Osteoblast (primary cell): ENCODE measurements around the gene TECPR1. TPM values are rescaled to one million over a fixed set of nuclear protein-coding genes. Genes with fewer than 3 reads are reported as not detected.

ENCODE experiments used
- DNase-seq: peaks from one replicate; pipeline ENCODE4 v3.0.0; 2011; ENCODE audit warnings: low spot score, mixed read lengths; ENCODE audit not compliant: insufficient read length; ENCODE audit errors: missing footprints
- H2AFZ ChIP-seq: 2 replicates; pipeline ENCODE4 v1.6.0; 2011; ENCODE audit warnings: mild to moderate bottlenecking, low read length
- H3K27ac ChIP-seq: 2 replicates; pipeline ENCODE4 v1.5.1; 2011; ENCODE audit warnings: mild to moderate bottlenecking, low read depth, low read length, moderate library complexity
- H3K27me3 ChIP-seq: 2 replicates; pipeline ENCODE4 v1.6.0; 2012; ENCODE audit warnings: mild to moderate bottlenecking, control low read depth, inconsistent platforms, low read length, moderate library complexity; ENCODE audit not compliant: insufficient read depth
- H3K36me3 ChIP-seq: 2 replicates; pipeline ENCODE4 v1.5.1; 2011; ENCODE audit warnings: mild to moderate bottlenecking, low read length, control low read depth, moderate library complexity; ENCODE audit not compliant: insufficient read depth
- H3K4me1 ChIP-seq: 2 replicates; pipeline ENCODE4 v1.5.1; 2011; ENCODE audit warnings: mild to moderate bottlenecking, low read length, control low read depth, moderate library complexity; ENCODE audit not compliant: insufficient read depth
- H3K4me2 ChIP-seq: 2 replicates; pipeline ENCODE4 v1.6.0; 2011; ENCODE audit warnings: mild to moderate bottlenecking, low read length; ENCODE audit not compliant: insufficient read depth
- H3K4me3 ChIP-seq: fragments of 200-600 bp; sonication (generic); 3 replicates; pipeline ENCODE4 v1.5.1; 2012; ENCODE audit warnings: mild to moderate bottlenecking, low read length, inconsistent platforms; ENCODE audit not compliant: insufficient read depth
- H3K79me2 ChIP-seq: 2 replicates; pipeline ENCODE4 v1.6.0; 2012; ENCODE audit warnings: mild to moderate bottlenecking, low read length, control low read depth, inconsistent platforms; ENCODE audit not compliant: insufficient read depth
- H3K9me3 ChIP-seq: 2 replicates; pipeline ENCODE4 v1.5.1; 2011; ENCODE audit warnings: low read depth, low read length, control low read depth
- H4K20me1 ChIP-seq: 2 replicates; pipeline ENCODE4 v1.6.0; 2012; ENCODE audit warnings: mild to moderate bottlenecking, low read length, control low read depth; ENCODE audit not compliant: insufficient read depth
- CTCF ChIP-seq: IDR thresholded peaks from 2 replicates; pipeline ENCODE4 v1.5.1; 2011; ENCODE audit warnings: mild to moderate bottlenecking, low read depth, low read length, moderate library complexity; ENCODE audit errors: extremely low read depth
- total RNA-seq: library from RNA; depleted of rRNA; stranded (reverse); fragments of >200 nt; gene quantifications from 2 replicates; pipeline ENCODE4 v1.2.3, GENCODE V29; 2012

TECPR1 gene
- total RNA-seq, 1 donor, result 20.3 TPM

GRCh38 chr7:98214811-98215321 is 37.2 kb downstream of the TECPR1 start:
- H2AFZ ChIP-seq, result no peak overlapping the region
- H4K20me1 ChIP-seq, result no peaks in the 10 kb centered on the region
- H3K27me3 ChIP-seq, result no peaks in the 10 kb centered on the region
- H3K9me3 ChIP-seq, result no peaks in the 10 kb centered on the region
- no peak overlapping the region for H3K4me3 ChIP-seq
- no peaks in the 10 kb centered on the region for H3K79me2 ChIP-seq
- no peaks in the 10 kb centered on the region for H3K36me3 ChIP-seq
- H3K4me1 ChIP-seq, result no peaks in the 10 kb centered on the region
- no peak overlapping the region for H3K4me2 ChIP-seq
- peak; percentile 89 for DNase-seq
- no peak for TF ChIP-seq CTCF
- no peak overlapping the region for H3K27ac ChIP-seq

- Histone ChIP-seq H3K9me3 (no peaks in the 10 kb centered on the region), H2AFZ (no peak overlapping the region), H3K4me3 (no peak overlapping the region), H3K27me3 (no peaks in the 10 kb centered on the region), H3K36me3 (no peaks in the 10 kb centered on the region), H3K4me1 (no peaks in the 10 kb centered on the region), H4K20me1 (no peaks in the 10 kb centered on the region), H3K79me2 (no peaks in the 10 kb centered on the region), H3K27ac (no peak overlapping the region), H3K4me2 (no peak overlapping the region)
- TF ChIP-seq CTCF, result no peak
- DNase-seq, result peak; percentile 93
These were observed 37.9 kb downstream of the TECPR1 start for GRCh38 chr7:98213888-98214810.

- Histone ChIP-seq H3K27ac (no peak overlapping the region), H3K4me2 (no peak overlapping the region), H3K36me3 (no peaks in the 10 kb centered on the region), H2AFZ (no peak overlapping the region), H3K4me1 (no peaks in the 10 kb centered on the region), H3K9me3 (no peaks in the 10 kb centered on the region), H3K27me3 (no peaks in the 10 kb centered on the region), H3K79me2 (no peaks in the 10 kb centered on the region), H4K20me1 (no peaks in the 10 kb centered on the region), H3K4me3 (no peak overlapping the region)
- no peak for TF ChIP-seq CTCF
- peak; percentile 83 for DNase-seq
These were observed 38.6 kb downstream of the TECPR1 start for GRCh38 chr7:98213296-98213887.

GRCh38 chr7:98212532-98213041 is 39.4 kb downstream of the TECPR1 start:
- Histone ChIP-seq H3K9me3 (no peaks in the 10 kb centered on the region), H2AFZ (no peak overlapping the region), H3K4me3 (no peak overlapping the region), H3K4me2 (no peak overlapping the region), H3K36me3 (no peaks in the 10 kb centered on the region), H3K4me1 (no peaks in the 10 kb centered on the region), H3K79me2 (no peaks in the 10 kb centered on the region), H3K27me3 (no peaks in the 10 kb centered on the region), H3K27ac (no peak overlapping the region), H4K20me1 (no peaks in the 10 kb centered on the region)
- peak; percentile 70 for DNase-seq
- no peak for TF ChIP-seq CTCF
